ENCODE data around the gene PRG3.

The PRG3 gene, protein sequence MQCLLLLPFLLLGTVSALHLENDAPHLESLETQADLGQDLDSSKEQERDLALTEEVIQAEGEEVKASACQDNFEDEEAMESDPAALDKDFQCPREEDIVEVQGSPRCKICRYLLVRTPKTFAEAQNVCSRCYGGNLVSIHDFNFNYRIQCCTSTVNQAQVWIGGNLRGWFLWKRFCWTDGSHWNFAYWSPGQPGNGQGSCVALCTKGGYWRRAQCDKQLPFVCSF

DNA sequence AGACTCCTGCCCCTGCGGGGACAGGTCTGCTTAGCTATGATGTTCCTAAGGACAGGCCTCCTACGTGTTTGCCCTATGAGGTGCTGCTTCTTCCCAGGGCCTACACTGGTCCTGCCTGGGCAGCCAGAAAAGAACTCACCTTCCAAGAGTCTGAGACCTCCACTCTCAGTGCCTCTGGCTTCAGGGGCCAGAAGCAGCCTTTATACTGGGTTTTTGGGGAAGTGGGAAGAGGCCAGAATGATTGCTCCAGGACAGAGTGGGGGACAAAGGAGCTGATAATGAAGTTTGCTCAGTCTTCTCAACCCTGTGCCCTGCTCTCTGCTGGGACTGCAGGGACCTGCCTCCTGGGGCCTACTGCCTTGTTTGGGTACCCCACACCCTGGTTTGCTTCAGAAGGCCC is at the start of gene PRG3:
Gene PRG3, minus strand, starts transcription at position 176 of the 400 bp plus-strand sequence. CDS start 442 bp downstream, outside the sequence.
- no peak for DNase-seq (ENCODE audit: low read depth)

DNA sequence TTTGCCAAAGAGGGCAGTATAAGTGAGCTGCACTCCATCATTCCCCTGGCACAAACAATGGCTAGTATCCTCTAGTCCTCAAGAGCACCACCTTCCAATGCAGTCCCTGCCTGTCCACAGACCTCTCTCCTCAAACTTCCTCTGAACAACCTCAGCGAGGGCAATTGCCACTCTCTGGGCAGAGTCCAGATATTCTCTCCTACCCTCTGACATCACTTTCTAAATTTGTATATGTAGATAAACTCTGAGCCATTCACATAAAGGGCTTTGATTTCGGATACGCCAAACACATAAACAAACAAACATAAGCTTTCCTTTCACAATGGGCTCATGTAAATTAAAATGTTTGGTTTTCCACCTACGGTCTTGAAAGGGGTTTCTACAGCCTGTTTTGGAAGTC is 49.0 kb upstream of the PRG3 start:
- DNase-seq (ENCODE audit: low read depth), result no peak

DNA sequence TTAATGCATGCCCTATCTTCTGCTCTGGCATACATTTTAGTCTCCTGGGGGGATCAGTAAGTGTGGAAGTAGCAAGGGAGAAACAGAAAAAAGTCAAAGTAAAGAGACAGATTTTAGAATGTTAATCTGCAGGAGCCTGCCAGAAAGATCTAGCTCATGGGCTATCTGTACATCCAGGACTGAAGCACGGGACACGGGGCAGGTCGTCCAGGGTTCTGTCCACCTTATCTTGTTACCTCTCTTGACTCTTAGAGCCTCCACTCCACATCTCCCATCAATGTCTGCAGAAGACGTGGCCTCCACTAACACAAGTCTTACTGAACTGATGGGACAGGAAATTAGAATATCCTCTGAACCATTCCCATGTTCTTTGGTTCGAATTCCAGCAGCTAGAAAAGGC is 47.7 kb upstream of the PRG3 start:
- DNase-seq (ENCODE audit: low read depth), result no peak

DNA sequence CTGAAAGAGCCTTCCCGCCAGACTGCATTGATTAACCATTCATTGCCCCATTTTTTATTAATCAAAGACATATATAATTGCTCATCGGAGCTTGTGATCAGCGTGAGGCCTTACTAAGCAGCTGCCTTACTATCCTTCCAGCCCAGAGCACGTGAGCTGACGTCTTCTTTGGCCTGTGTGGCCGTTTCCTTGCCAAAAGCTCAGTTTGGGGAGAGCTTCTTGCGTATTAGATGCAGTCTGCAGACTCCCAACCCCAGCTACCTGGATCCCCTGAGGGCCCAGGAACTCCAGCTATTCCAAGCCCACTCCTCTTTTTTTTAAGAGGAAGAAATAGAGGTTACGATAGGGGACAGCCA is 46.8 kb upstream of the PRG3 start:
- peak; percentile 92 for DNase-seq (ENCODE audit: low read depth)

DNA sequence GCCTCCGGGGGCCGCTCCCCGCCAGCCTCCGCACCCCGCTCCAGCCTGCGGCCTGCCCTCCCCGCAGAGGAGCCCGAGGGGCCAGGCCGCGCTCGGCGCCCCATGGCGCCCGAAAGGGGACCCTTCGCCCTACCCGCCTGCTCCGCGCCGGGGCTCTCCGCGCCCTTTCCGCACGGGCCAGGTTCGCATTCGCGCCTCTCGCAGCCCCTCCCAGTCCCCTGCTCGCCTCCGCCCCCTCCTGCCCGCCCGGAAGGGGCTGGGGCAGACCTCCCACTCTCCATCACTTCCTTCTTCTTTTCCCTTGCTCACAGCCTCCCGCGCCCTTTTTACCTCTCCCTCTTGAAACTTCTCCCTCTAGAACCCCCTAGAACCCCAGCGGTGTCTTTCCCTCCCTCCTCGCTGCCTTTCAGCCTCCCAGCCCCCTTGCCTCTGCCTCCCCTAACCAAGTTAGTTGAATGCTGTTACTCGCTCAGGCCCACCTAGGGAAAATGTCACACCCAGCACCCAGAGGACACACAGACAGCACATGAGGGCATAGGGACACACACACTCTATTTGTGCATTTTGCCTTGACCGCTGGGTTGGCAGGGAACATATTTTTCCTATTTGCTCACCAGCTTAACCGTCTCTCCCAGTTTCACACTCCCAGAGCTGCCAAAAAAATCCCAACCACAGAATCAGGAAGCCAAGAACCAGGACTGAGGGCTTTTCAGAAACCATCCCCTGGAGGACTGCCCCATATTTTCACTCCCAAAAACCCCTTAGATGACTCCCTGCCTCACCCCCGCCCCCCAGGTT is 46.2 kb upstream of the PRG3 start, which contains the start of gene SLC43A3:
Gene SLC43A3, minus strand, starts transcription at position 193 of the 798 bp plus-strand sequence. CDS start 949 bp downstream, outside the sequence.
- peak; percentile 95 for DNase-seq (ENCODE audit: low read depth)

DNA sequence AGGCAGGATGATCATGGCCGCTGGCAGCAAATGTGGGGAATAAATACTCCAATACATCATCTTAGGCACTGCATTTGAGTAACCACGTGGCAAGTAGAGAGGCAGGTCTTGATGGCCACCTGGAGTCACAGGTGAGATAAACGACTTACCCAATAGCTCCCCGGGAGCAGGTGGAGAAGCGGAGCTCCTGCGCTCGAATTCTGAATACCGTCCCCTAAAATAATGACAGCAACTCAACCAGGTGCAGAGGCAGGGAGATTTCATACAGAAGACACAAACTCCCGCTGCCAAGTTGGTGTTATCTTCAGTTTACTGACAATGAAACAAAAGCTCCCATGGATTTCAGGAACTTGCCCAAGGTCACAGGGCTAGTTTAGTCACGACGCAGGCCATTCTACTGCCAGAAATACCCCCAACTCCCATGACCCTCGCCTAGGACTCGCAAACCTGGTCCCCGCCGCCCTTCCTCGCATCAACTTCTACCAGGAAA is 45.5 kb upstream of the PRG3 start:
- no peak for DNase-seq (ENCODE audit: low read depth)

DNA sequence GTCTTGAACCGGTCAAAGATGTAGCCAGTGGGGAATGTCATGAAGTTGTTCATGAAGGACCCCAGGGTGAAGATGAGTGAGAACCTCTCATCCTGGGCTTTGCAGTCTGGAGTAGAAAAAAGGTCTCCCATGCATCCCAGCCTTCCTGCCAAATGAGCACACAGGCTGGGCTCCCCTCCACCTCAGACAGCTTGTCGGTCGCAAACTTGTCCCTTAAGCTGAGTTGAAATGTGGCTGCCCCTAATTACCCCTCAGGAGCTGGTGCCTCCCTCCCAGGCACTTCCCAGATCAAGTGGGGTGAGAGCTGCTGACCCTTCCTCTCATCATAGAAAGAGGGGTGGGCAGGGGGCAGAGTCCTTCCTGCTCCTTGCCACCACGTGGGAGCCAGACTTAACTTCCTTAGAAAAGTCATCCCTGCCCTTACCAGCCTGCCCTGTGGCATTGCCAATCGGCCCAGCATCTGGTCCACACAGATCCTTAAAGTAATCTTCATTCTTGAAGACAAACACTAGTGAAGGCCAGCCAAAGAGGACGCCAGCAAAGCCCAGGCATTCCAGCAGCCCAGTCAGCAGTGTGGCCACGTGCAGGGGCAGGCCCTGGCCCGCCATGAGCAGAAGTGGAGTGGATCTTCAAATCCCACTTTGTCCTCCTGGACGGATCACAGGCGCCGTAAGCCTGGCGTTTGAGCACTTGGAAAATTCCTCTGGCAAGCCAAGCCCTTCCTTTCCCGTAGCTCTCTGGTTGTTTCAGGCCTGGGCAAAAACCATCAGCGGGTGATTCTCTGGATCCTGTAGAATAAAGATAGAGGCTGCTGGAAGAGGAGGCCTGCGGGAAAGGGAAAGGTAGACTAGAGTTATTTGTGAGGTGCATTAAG is 44.9 kb upstream of the PRG3 start:
- peak; percentile 76 for DNase-seq (ENCODE audit: low read depth)

DNA sequence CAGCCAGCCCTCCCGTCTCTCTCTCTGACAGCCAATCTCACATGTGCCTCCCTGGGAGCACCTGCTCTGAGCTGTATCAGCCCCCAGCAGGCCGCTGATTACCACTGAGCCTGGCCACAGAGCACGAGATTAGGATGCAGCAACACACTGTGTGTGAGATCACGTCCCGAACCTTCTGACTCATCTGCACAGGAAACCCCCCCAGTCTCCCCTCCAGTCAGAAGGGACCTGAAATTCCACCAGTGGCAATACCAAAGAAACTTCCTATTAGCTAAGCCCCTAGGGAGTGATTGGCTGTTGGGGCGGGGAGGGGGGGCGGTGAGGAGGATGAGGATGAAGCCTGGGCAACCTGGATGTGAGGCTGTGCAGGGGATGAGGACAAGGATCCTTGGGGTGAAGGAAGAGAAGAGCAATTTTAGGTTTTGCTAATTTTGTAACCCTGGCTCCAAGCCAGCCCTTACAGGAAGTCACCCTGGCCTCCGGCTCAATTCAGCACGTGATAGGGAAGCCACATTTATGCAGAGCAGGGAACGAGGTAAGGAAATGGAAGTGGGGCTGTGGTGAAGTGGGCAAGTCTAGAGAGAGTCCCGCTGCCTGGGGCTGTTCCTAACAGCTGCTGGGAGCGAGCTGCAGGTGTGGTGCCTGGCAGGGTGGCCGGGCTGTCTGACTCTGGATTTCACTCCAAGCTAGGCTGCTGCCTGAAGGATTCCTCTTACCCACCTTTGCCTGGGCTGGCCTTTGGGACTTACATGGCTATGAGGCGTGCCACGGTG is 44.0 kb upstream of the PRG3 start:
- peak; percentile 76 for DNase-seq (ENCODE audit: low read depth)

DNA sequence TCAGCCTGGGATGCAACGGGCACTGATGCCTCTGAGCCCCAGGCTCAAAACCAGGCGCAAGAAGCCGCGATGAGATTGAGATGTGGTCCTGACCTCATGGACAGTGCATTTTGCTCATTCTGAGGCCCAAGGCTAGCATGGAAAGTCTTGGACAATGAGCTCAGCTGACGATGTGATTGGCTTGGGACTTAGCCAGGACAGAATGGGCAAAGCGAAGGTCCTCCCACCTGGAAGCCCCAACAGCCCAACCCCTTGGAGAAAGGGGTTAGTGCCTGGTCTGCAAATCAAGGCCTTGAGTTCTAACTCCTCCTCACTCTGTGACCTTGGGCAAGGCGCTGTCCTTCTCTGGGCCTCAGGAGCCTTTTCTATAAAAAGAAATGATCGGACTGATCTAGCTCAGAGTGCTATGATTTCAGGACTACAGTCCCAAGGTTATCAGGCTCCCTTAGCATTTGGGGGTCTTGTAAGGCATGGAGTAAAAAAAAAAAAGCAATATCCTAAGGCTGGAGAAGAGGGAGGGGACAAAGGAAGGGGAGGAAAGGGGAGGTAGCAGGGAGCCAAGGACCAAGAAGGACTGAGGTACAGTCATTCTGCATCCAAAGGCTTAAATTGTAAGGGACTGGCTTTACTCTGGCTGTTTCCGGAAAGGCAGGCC is 43.3 kb upstream of the PRG3 start:
- no peak for DNase-seq (ENCODE audit: low read depth)

DNA sequence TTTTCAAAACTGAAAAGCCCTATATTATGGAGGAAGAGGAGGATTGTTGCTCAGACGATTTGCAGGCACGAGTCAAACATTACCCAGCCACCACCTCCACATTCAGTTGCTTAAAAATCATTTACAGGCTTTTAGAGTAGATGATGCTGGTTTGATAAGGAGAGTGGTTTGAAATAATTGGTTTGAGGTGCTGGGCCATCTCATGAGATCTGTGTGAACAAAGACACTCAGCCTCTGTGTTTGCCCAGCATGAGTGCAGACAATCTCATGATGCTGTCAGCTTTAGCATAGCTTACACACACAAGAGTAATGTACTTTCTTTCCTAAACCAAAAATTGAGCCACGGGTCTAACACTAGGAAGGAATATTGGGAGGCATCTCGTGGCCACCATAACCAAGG is 41.7 kb upstream of the PRG3 start:
- DNase-seq (ENCODE audit: low read depth), result no peak

DNA sequence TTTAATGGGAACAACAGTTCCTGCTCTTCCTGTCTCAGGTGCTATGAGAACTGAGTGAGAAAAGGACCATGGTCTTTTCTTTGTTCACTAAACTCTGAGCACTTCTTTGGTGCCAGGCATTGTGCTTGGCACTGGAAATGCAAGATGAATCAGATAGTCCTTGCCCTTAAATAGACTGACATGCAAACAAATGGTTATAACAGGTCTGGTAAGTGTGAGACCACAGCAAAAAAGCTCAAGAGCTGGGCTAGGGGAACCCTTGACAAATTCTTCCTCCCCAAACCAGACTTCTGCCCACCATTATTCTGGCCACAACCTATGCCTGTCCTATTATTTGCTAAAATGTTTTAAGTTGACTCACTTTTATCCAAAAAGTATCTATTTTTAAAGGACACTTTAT is 40.9 kb upstream of the PRG3 start:
- DNase-seq (ENCODE audit: low read depth), result no peak

DNA sequence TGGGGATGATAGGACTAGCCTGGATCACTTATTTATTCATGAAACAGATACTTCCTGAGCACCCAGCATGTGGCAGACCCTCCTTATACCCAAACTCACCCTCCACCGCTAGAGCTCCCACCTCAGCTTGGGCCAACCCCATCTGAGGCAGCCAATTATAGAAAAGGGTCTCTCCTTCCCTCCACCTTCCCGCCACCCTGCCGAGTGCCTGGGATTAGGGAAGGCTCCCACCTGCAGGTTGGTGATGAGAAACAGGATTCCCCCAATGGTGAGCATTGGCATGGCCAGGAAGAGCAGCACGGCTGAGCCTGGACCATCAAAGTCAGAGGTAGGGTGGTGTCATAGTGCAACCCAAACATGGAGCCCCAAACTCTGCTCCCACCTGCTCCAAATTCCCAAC is 40.1 kb upstream of the PRG3 start:
- DNase-seq (ENCODE audit: low read depth), result no peak

DNA sequence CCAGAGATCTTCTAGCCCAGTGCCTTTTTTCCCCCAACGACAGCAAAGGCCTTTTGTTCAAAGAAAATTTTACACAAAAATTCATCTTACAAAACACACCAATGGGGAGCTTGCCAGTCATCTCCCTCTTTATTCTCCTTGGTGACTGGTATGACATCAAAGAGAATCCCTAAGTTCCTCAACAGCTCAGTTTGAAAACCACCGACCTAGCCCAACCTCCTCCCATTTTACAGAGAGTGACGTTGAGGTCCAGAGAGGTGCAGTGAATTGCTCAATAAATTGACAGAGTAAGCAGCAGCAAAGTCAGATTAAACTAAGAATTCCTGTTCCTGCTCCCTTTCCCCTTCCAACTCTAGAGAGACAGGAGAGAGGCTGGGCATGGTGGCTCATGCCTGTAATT is 38.2 kb upstream of the PRG3 start:
- DNase-seq (ENCODE audit: low read depth), result no peak

DNA sequence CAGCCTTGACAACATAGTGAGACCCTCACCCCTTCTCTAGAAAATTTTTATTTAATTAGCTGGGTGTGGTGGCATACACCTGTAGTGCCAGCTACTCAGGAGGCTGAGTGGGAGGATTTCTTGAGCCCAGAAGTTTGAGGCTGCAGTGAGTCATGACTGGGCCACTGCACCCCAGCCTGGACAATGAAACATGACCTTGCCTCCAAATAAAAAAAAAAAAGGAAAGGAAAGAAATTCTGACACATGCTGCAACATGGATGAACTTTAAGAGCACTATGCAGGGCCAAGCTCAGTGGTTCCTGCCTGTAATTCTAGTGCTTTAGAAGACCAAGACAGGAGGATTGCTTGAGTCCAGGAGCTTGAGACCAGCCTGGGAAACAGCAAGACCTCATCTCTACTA is 37.2 kb upstream of the PRG3 start:
- DNase-seq (ENCODE audit: low read depth), result no peak

DNA sequence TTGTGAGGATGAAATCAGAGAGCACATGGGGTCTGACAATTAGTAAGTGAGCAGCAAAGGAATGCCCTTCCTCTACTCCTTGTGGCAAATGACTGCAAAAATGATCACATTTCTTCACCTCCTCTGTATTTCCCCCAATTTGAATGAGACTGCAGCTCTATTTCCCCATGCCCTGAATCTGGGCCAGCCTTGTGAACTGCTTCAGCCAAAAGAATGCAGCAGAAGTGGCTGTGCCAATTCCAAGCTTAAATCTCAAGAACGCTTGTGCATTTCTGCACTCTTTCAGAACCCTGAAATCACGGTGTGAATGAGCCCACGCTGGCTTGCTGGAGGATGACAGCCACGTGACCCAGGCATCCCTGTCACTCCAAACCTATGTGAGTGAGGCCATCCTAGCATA is 36.1 kb upstream of the PRG3 start:
- peak; percentile 90 for DNase-seq (ENCODE audit: low read depth)

DNA sequence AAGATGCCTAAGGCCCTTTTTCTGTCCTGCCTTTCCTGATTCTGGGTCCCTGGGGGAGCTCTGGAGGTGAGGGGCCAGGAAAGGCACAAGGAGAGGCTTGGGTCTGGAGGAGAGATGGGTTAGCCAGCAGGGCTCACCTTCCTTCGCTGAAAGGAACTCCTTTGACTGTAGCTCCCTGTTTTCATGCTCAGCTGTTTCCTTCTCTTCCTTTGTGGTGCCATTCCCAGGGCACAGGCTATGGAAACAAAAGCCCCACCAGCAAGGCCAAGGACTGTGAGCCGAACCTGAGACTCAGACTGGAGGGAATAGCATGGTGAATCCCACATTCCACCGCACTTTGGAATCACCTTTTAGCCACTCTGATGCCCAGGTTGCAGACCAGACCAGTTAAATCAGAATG is 35.5 kb upstream of the PRG3 start:
- DNase-seq (ENCODE audit: low read depth), result no peak

DNA sequence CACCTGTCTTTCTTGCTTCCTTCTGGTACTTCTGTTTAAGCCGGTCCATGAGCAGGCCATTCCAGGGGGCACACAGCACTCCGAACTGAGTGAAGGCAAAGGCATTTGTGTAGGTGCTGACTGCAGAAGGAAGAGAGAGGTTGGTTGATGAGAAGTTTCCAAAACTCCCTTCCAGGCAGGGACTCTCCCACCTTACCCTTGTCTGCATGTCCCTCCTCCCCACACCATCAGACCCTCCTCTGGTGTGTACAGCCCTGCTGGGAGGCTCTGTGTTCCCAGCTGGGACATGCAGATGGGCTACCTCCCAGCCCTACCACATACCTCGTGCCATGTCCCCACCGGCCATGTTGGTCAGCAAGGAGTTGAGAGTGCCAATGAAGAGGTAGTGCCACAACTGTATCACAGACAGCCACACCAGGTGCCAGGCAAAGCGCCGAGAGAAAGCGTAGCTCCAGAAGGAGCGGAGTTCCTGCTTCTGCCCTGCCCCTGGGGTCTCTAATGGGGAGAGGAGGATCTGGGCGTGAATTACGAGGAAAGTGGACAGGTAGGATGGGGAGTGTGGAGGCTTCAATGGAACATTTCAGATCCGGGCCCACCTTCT is 33.8 kb upstream of the PRG3 start:
- no peak for DNase-seq (ENCODE audit: low read depth)

DNA sequence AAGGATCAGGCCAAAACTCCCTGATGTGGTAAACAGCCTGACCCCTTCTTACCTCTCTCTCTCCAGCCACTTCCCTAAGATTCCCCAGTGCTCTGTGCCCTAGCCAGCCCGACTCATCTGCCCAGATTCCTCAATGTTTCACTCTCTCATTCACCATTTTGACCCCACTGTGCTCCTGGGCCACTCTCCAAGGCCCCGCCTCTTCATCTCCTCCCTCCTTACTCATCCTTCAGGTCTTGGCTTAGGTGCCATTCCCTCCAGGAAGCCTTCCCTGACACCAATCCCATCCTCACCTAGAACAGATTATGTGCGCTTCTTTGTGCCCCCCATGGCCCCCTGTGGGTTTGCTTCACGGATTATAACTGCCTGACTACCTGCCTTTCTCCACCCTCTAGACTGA is 32.7 kb upstream of the PRG3 start:
- DNase-seq (ENCODE audit: low read depth), result no peak

DNA sequence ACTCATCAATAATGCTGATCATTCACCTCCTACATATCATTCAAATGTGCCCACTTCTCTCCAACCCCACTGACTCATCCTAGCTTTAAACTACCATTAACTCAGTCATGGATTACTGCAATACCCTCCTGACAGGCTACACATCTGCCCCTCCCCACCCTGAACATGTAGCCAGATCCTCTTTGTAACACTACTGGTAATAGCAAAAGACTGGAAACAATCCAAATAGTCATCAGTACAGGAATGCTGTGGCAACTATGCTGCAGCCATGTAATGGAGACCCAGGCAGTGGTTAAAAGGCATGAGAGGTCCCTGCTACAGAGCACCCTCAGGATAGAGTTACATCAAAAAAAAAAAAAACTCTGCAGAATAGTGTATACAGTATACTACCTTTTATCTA is 29.3 kb upstream of the PRG3 start:
- peak; percentile 95 for DNase-seq (ENCODE audit: low read depth)

DNA sequence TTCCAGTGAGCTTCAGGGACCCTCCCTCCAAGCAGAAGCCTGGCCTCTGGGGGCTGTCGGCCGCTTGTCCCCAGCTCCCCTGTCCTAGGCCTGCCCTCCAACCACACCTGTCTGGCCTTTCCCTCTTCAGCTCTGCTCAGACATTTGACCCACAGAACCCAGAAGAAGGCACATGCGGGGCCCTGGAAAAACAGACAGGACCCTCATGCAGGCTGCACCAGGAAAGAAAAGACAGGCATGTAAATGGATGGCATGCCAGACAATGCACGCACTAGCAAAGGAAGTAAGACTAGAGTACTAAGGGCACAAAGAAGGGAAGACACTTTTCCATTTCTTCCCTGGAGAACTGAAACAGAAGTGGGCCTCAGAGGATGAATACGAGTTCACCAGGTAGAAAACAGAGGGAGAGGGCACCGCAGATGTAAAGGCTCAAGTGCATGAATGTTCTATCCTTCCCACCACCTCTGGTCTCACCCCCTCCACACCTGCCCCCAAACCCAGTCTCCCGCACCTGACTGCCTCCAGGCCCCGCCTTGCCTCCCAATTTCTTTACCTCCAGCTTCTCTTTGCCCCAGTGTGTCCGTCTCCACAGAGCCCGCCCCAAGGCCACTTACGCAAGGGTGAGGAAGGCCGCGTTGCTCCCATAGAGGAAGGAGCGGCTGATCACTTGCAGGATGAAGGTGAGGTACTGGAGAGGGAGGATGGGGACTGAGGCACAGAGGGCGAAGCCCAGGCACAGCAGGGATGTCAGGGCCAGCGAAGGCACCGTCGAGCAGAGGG is 28.6 kb upstream of the PRG3 start:
- DNase-seq (ENCODE audit: low read depth), result no peak

Data from fibroblast of gingiva (primary cell).